ENCODE results near the gene CEACAM7.
"Not testable (repeated sequence)": the region's sequence is repeated elsewhere in the genome, so short reads cannot be mapped to it uniquely, and the experiment has no call there.

The CEACAM7 gene

DNA sequence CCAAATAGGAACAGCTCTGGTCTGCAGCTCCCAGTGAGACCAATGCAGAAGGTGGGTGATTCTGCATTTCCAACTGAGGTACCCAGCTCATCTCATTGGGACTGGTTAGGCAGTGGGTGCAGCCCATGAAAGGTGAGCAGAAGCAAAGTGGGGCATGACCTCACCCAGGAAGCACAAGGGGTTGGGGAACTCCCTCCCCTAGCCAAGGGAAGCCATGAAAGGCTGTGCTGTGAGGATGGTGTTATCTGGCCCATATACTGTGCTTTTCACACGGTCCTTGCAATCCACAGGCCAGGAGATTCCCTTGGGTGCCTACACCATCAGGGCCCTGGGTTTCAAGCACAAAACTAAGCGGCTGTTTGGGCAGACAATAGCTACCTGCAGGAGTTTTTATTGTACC lies 31.3 kb downstream of the CEACAM7 start:
- not testable (repeated sequence) for DNase-seq
- peak; percentile 9 for ATAC-seq

DNA sequence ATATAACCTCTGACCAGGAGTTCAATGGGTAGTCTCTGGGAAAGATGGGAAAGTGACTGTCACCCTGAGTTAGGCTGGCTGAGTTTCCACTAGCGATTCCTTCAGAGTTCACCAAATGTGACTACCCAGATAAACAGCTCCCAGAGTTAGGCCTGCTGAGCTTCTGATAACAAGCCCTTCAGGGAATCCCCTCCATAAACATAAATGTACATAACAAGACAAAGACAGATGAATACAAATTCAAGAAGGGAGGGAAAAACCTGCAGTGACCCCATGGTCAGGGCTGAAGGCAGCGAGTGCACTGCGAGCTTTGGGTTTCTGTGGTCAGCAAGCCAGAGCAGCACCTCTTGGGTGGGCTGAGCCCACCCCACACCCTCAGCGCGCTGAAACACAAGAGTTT lies 35.8 kb downstream of the CEACAM7 start:
- DNase-seq (no peak), ATAC-seq (no peak)

DNA sequence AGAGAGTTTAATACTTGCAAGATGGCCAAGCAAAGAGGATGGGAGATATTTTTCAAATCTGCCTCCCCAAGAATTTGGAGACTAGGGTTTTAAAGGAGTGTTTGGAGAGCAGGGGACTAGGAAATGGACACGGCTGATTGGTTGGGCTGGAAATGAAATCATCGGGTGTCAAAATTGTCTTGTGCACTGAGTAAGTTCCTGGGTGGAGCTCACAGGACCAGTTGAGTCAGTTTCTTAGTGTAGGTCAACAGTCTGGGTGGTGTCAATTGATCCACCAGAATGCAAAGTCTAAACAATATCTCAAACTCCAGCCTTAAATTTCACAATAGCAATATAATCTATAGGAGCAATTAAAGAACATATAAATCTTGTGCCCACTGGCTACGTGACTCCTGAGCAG lies 38.2 kb downstream of the CEACAM7 start:
- no peak for DNase-seq
- ATAC-seq = no peak

DNA sequence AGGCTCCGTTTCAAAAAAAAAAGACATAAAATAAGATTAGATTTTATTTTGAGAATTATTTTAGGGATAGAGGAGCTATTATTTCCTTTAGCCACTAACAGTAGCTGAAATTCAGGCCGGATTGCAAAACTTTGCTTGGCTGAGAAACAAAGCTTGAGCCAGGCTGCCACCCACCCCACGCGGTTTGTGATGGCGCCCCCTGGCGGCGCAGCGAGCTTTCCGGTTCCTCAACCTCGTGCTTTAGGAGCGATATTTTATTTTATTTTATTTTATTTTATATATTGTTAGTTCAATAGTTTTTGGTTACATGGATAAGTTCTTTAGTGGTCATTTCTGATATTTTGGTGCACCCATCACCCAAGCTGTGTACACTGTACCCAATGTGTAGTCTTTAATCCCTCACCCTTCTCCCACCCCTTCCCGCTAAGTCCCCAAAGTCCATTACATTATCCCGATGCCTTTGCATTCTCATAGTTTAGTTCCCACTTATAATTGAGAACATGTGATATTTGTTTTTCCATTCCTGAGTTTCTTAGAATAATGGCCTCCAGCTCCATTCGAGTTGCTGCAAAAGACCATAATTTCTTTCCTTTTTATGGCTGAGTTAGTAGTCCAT lies 41.4 kb downstream of the CEACAM7 start:
- no peak for ATAC-seq
- peak; percentile 75 for DNase-seq

DNA sequence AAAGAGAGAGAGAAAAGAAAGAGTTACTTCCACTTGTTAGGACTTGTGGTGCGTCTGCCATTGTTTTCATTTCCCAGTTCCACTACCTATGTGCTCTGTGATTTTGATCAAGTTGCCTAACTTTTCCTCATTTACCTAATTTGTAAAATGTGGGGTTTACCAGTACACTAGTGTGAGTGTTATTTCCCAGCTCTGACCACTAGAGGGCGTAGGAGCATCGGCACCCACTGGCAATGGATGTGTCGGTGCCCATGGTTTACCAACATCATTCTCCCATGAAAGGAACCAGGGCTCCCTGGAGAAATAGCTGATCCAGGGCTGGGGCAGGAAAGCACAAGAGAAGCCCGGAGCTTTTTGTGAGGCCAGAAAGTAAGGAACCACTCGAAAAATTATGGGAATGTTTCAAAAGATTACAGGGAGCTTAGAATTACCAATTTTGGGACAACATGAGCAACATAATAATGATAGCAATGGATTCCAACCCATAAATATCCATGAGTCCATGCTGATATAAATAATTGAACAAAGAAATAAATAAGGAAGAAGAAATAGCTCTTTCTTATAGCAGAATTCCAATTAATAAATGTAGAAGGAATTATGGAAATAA lies 46.1 kb downstream of the CEACAM7 start:
- DNase-seq (peak; percentile 71), ATAC-seq (peak; percentile 79)

DNA sequence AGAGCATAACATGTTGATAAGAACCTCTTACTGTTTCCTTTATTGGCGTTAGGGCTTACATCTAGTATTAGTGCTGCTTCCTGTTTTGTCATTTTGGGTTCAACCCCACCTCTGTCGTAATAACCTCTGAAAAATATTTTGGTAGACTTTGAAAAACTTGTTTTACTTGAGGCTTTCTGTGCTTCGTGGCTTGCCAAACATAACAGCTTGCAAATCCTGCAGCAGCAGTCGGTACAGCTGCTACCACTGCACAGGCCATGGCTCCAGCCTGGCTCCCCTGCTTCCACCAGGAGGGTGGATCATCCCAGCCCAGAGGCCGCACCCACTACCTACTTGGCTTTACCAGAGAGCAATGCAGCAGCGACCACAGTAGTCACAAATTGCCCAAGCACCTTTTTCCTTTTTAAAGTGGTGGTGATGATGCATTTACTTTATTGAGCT lies 49.4 kb downstream of the CEACAM7 start:
- ATAC-seq (no peak), DNase-seq (no peak)

DNA sequence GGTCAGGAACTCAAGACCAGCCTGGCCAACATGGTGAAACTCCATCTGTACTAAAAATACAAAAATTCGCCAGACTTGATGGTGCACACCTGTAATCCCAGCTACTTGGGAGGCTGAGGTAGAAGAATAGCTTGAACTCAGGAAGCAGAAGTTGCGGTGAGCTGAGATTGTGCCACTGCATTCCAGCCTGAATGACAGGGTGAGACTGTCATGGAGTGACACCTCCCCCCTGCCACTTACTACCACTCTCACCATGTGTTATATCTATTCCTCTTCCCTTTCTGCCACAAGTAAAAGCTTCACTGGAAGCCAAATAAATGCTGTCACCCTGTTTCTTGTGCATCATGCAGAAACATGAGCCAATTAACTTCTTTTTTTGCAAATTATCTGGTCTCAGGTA lies 50.6 kb downstream of the CEACAM7 start:
- ATAC-seq (no peak), DNase-seq (no peak)

DNA sequence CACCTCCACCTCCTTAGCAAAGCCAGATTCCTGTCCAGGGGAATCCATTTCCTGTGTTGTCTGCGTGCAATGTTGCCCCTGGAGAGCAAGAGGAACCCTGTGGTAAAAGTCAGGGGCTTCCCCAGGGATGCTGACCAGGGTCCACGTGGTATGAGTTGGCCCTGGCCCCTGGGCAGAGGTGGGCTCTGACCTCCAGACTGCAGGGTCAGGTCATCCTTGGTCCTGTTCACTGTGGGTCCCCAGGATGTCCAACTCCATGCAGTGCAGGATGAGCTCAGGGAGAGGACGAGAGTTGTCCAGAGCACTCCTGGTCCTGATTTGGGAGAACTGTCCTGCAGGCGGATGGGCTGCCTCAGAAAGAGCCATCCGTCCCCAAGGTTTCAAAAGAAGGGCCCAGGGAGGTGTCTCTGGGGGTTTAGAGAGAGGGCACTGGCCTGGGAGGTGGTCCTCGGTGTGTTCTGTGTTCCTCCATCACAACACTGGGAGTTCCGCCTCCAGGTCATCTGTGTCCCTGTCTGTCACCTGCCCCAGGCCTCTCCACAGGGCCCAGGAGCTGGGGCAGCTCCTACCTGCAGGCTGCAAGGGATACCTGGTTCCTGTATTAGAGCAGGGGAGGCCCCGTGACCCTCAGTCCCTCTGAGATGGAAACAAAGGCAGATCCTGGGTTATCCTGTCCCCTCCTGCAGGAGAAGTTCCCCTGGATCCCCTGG lies 59.9 kb downstream of the CEACAM7 start:
- no peak for DNase-seq
- ATAC-seq = no peak

DNA sequence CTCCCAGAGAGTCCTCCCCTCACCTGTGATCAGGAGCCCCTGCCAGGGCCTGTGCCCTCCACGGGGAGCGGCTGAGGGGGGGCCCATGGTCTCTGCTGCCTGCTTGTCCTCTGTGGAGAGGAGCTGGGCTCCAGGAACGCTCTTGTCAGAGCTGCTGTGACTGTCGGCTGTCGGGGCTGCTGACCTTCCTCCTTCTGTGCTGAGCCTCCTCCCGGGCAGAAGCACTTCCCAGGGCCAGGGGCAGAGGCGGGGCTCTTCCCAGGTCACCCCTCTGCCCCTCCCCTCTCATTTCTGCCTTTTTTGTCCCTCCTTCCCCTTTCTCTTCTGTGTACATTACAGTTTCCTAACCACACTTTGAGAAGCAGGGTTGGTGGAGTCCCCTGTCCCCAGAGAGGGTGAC lies 61.2 kb downstream of the CEACAM7 start, which contains the start of gene CEACAM4:
Gene CEACAM4, minus strand, starts transcription at position 198 of the 400 bp plus-strand sequence. Its CDS starts 111 bp downstream, at position 87.
- DNase-seq (no peak), ATAC-seq (no peak)

DNA sequence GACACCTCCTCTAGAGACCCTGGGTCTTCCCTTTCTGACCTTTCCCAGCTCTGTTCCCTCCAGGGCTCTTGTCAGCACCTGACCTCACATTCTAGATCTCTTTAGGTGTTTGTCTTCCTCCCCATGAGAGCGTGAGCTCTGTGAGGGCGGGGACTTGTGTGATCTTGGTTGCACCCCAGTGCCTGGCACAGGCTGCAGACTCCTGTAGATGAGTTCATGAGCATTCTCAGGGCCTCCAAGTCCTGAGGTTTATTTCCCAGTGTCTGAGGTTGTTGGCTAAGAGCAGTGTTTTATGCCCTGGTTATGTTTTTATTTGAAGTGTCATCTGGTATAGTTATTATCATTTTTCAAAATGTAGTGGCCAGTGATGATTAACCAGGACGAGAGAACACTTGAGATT lies 61.8 kb downstream of the CEACAM7 start:
- ATAC-seq (no peak), DNase-seq (no peak)

DNA sequence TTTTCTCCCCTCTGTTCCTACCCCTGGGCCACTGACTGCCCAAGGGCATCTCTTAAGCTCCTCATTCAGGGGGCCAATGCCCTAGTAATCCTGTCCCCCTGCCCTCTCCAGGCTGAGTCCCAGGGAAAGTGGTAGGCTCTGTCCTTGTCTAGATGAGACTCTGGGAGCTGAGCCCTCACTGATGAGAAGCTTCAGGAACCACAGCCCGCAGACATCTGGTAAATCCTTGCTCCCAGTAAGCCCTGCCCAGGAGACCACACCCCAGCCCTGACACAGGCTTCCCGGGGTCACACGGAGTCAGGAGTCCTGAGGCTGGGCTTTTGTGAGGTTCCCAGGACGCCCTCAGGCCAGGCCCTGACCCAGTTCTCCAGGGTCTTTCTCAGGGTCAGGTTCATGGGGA lies 63.1 kb downstream of the CEACAM7 start:
- no peak for ATAC-seq
- no peak for DNase-seq

DNA sequence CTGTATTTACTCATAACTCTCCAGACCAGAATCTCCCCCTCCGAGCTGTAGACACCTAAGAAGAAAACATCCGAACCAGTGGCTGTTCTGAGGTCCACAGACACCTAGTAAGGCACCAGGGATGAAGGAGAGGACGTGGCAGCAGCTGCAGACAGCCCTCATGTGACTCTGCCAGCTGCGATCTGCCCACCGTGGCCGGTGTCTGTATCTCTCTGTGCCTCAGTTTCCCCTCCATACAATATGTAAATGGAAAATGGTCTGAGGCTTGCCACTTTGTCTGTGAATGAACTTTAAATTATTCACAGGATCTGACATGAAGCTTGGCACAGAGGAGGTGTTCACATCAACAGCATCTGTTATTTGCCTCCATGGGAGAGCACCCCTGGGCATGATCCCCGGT lies 63.6 kb downstream of the CEACAM7 start:
- no peak for ATAC-seq
- DNase-seq = no peak

DNA sequence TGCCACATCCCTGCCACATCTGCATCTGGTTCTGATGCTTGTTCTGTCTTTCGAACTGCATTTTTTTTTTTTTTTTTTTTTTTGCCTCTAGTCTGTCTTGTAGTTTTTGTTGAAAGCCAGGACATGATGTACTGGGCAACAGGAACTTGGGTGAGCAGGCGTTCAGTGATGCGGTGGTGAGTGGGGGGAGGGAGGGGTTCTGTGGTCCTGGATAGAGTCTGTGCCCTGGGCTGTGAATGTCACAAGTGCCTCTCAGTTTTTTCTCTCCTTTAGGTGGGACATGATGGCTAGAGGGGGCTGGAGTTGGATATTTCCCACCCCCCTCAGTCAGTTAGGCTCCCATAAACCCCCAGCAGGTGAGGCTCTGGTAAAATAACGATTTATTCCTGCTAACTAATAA lies 64.7 kb downstream of the CEACAM7 start:
- no peak for DNase-seq
- ATAC-seq = no peak
